ENCODE results near the gene GLRX5. TPM values are rescaled to one million over a fixed set of nuclear protein-coding genes. Genes with fewer than 3 reads are reported as not detected.

GLRX5 gene
- total RNA-seq, 2 donors from 2014 or later, result 36.0 to 45.9 TPM

DNA sequence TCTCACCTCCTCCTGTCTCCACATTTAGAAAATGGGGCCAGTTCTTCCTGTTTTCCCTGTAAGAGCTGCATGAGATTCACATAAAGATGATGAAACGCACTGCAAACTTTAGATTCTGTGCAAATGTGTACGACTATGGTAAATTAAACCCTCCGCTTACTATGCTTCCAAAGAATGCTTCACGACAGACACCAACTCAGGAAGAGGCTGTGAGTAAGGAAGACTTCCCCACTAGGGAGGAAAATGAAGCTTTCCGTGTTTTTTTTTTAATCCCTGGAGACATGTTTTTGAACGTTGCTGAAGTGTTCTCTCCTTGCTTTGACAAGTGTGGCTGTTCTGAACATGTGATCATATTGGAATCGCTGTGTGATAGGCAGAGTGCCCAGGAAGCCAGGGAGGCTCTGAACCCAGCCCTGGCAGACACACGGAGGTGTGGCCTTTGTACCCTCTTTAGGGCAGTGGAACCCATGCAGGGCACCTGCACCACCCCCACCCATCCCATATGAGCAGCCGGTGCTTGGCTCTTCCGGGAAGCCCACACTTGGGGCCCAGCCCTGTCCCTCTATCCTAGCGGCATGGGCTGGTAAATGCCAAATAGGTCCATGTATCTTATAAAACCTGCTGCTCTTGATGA lies 10.9 kb upstream of the GLRX5 start:
- ATAC-seq, result peak; percentile 3 to 40
- DNase-seq (ENCODE audit: low spot score in 2 of 2), result peak; percentile 39 to 58
- H3K27ac Mint-ChIP-seq, result peak overlapping the region; percentile 95 to 99
- H3K36me3 Mint-ChIP-seq, result peaks cover 0 to 5% of the 10 kb centered on the region in 2 donors
- H3K9me3 Mint-ChIP-seq, result no peaks in the 10 kb centered on the region

DNA sequence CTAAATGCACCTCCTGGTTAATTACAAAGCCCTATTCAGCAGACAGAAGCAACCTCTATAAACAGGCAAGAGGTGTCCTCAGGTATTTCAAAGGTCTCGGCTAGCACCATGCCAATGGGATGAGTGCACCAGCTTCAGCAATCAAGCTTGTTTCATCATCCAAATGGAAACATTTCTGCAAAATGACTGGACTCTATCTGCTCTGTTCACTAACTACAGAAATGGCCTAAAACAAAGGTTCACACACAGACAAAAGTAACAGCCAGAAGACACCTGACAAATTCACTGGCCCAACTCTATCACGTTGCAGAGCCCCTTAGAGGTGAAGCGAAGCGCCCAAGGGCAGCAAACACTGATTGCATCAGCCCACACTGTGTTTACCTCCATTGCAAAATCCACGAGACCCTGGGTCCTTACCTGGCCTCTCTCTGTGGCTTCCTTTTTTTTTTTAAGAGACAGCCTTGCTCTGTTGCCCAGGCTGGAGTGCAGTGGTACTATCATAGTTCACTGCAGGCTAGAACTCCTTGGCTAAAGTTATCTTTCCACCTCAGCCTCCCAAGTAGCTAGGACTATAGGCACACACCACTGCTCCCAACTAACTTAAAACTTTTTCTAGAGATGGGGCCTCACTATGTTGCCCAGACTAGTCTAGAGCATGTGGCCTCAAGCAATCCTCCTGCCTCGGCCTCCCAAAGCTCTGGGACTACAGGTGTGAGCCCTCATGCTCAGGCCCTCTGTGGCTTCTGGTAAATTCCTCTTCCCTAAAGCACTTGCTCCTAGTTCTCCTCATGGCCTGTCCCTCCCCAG lies 9.9 kb upstream of the GLRX5 start:
- H3K9me3 Mint-ChIP-seq, result no peaks in the 10 kb centered on the region

GRCh38 chr14:95525999-95526398 lies 8.9 kb upstream of the GLRX5 start:
- ATAC-seq (no peak), DNase-seq (ENCODE audit: low spot score in 2 of 2) (no peak)
- H3K36me3 Mint-ChIP-seq, result peaks cover 5 to 11% of the 10 kb centered on the region in 2 donors
- H3K9me3 Mint-ChIP-seq, result no peaks in the 10 kb centered on the region
- peak overlapping the region; percentile 67 to 95 for H3K27ac Mint-ChIP-seq

More for the DNA sequence above, 9.9 kb upstream of the GLRX5 start:
- Mint-ChIP-seq H3K27ac (peak overlapping the region; percentile 95 to 99), H3K36me3 (peaks cover 2 to 5% of the 10 kb centered on the region in 2 donors)
- DNase-seq (ENCODE audit: low spot score in 2 of 2) (no peak), ATAC-seq (no peak)

DNA sequence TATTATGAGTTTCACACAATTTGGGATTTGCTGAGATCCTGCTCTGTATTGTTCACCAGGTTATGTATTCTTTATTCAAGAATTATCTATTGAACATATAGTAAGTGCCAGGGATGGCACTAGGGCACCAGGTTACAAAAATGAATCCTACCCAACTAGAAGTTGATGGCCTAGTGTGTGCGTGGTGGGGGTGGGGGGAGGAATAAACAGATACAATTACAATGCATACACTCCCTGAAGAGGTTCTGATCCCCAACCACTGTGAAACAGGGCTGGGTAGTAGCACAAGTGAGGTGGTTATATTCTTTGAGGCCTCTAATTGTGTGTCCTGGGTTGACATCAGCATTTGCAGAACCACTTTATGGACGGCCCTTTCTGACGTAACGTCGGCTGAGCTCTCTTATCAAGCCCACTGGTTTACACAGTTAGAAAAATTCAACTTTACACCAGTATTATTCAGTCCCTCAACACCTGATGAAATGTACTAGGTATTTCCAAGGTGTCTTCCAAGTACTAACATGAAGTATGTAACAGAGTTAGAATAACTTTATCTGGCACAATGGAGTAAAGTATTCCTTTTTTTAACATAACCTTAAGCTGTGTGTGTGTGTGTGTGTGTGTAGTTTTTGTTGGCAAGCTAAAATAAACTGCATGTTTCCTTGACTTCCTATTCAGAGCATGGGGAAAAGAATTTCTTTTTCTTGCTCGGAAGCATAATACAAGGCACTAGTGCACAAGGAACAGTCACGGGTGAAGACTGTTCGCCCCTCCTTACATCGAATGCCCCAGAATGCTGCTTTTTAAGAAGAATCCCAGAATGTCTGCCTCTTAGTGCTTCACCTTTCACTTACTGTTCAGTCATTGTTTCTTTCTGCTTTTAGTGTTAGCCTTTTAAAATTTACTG lies 8.1 kb upstream of the GLRX5 start:
- no peak for ATAC-seq
- DNase-seq (ENCODE audit: low spot score in 2 of 2), result no peak
- Mint-ChIP-seq H3K9me3 (no peaks in the 10 kb centered on the region), H3K27ac (peak overlapping the region; percentile 86 to 95), H3K36me3 (peaks cover 5 to 19% of the 10 kb centered on the region in 2 donors)

GRCh38 chr14:95527387-95528002 lies 7.4 kb upstream of the GLRX5 start:
- DNase-seq (ENCODE audit: low spot score in 2 of 2) (peak in 1 of 2 donors; percentile 56), ATAC-seq (no peak)
- Mint-ChIP-seq H3K27ac (peak overlapping the region; percentile 86 to 95), H3K9me3 (no peaks in the 10 kb centered on the region), H3K36me3 (peaks cover 7 to 26% of the 10 kb centered on the region in 2 donors)

GRCh38 chr14:95529216-95529615 lies 5.6 kb upstream of the GLRX5 start:
- Mint-ChIP-seq H3K36me3 (peaks cover 22 to 42% of the 10 kb centered on the region in 2 donors), H3K9me3 (no peaks in the 10 kb centered on the region), H3K27ac (no peak overlapping the region)
- DNase-seq (ENCODE audit: low spot score in 2 of 2), result no peak
- ATAC-seq, result no peak

DNA sequence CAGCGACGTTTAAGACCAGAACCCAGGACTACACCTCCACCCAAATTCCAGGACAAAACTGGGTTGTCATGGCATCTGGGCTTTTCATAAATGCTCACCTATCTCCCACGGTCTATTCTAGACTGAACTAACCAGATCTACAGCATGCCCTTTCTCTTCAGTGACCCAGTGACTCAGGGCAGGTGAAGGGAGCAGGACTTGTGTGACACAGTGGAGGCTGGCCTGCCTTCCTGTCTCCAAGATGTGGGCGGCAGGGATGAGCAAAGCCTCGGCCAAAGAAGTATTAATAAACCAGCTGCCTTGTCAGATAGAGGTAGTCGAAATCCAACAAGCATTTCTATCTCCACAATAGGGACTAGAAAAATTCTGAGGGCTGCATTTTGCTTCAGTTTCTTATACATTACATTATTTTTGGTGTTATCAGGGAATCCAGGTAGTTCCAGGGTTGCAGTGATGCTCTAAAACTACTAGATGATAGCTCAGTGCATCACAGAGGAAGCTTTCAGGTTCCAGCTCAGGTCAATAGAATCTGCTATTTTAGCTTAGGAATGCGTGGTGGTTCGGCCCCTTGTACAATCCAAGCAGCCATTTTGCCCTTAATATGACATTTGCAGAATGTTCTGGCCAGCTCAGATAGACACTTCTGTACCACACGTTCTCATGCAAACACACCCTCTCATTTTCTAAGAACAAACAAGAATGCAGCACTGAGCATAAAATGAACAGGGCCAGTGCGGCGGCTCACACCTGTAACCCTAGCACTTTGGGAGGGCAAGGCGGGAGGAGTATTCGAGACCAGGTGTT lies 4.2 kb upstream of the GLRX5 start:
- DNase-seq (ENCODE audit: low spot score in 2 of 2) (no peak), ATAC-seq (no peak)
- Mint-ChIP-seq H3K36me3 (peaks cover 30 to 47% of the 10 kb centered on the region in 2 donors), H3K27ac (peak overlapping the region in 1 of 2 donors; percentile 77), H3K9me3 (no peaks in the 10 kb centered on the region)

DNA sequence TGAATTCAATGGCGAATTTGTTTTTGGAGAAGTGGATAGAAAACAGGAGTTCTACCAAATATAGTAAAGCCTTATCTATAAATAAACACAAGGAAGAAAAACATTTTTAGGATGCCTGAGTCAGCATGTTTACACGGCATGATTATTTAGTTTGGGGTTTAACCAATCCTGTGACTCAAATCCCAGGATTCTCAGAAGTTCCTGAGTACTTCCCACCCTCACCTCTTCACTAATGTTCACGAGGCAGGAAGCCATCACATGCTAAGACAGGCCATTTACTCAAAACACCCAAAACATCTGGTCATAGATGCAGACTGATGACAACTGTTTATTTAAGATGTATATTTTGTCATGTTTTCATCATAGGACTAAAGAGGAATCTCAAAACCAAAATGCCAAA lies 3.4 kb upstream of the GLRX5 start:
- peak overlapping the region in 1 of 2 donors; percentile 95 for H3K27ac Mint-ChIP-seq
- no peaks in the 10 kb centered on the region for H3K9me3 Mint-ChIP-seq
- ATAC-seq (no peak), DNase-seq (ENCODE audit: low spot score in 2 of 2) (no peak)
- peaks cover 35 to 52% of the 10 kb centered on the region in 2 donors for H3K36me3 Mint-ChIP-seq

- Mint-ChIP-seq H3K27ac (peak overlapping the region; percentile 95 to 99), H3K36me3 (peaks cover 35 to 52% of the 10 kb centered on the region in 2 donors), H3K9me3 (no peaks in the 10 kb centered on the region)
- no peak for ATAC-seq
- no peak for DNase-seq (ENCODE audit: low spot score in 2 of 2)
These were observed 2.9 kb upstream of the GLRX5 start for GRCh38 chr14:95531969-95532368.

GRCh38 chr14:95533391-95533821 lies 1.4 kb upstream of the GLRX5 start:
- Mint-ChIP-seq H3K36me3 (peaks cover 35 to 52% of the 10 kb centered on the region in 2 donors), H3K9me3 (no peaks in the 10 kb centered on the region), H3K27ac (peak overlapping the region; percentile 98 to 99)
- ATAC-seq, result no peak
- DNase-seq (ENCODE audit: low spot score in 2 of 2), result no peak

DNA sequence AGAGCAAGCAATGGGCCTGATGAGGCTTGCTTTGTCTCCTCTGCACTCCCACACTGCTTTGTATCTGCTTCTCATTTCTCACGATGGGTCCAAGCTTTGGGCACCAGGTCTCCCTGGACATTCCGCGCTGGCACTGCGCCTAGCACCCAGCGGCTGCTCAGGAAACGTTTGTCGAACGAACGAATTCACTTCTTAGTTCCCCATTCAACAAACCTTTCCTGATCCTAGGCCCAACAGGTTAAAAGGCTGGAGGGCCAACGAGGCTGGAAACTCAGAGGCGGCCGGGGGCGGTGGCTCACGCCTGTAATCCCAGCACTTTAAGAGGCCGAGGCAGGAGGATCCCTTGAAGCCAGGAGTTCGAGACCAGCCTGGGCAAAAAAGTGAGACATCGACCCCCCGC lies 1.0 kb upstream of the GLRX5 start:
- Mint-ChIP-seq H3K27ac (peak overlapping the region; percentile 98 to 99), H3K9me3 (no peaks in the 10 kb centered on the region), H3K36me3 (peaks cover 35 to 52% of the 10 kb centered on the region in 2 donors)
- no peak for ATAC-seq
- DNase-seq (ENCODE audit: low spot score in 2 of 2), result no peak

DNA sequence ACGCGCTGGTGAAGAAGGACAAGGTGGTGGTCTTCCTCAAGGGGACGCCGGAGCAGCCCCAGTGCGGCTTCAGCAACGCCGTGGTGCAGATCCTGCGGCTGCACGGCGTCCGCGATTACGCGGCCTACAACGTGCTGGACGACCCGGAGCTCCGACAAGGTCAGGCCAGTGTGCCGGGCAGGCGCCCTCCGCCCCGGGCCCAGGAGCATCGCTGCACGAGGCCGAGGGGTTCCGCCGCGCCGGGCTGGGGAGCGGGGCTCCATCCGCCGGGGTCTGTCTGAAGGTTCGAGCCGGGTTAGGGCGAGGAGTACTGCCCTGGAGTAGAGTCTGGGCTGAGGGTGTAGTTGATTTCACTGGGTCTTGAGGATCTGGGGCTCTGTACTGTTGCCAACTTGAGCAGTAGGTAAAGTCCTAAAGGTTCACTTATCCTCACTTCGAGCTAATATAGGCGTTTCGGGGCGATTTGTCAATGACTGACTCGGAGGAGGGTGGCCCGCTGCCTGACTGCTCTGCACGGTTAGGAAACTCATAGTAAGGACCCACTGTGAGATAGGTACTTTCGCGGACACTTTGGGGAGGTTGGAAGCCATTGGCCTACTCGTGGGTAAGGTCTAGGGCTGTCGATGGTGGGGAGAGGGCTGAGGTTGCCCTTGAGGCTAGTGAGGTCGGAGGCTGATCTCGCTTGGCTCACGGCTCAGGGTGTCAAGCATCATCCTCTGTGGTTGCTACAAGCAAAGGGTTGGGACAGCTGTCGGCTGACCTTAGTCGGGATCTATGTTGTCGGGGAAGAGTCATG lies 574 bp downstream of the GLRX5 start:
- no peak for DNase-seq (ENCODE audit: low spot score in 2 of 2)
- Mint-ChIP-seq H3K9me3 (no peaks in the 10 kb centered on the region), H3K27ac (peak overlapping the region; percentile 99), H3K36me3 (peaks cover 35 to 45% of the 10 kb centered on the region in 2 donors)
- no peak for ATAC-seq

GRCh38 chr14:95536036-95536593 lies 1.3 kb downstream of the GLRX5 start:
- peaks cover 35 to 39% of the 10 kb centered on the region in 2 donors for H3K36me3 Mint-ChIP-seq
- peak overlapping the region; percentile 99 for H3K27ac Mint-ChIP-seq
- DNase-seq (ENCODE audit: low spot score in 2 of 2) (no peak), ATAC-seq (no peak)
- no peaks in the 10 kb centered on the region for H3K9me3 Mint-ChIP-seq

DNA sequence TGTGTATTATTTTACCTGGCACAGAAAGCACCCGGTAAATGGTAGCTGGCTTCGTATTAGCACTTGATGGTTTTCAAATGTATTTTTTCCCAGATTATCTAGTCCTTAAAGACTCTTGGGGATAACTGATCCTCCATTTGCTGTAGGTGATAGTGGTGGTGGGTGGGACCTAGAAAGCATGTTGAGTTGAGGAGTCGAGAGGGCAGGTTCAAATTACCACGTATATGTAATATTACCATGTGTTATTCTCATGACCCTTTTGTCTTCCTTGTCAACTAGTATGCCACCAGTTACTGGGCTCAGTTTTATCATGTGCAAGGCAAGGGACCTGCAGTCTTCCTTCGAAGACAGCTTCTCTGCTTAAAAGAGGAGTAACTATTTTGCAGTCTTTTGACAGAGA lies 1.8 kb downstream of the GLRX5 start:
- Mint-ChIP-seq H3K36me3 (peaks cover 34 to 35% of the 10 kb centered on the region in 2 donors), H3K27ac (no peak overlapping the region), H3K9me3 (no peaks in the 10 kb centered on the region)
- ATAC-seq (no peak), DNase-seq (ENCODE audit: low spot score in 2 of 2) (no peak)
